HEK293 (cell line): ENCODE results near the gene TMEM141.

Experiments used
- FEZF1 ChIP-seq: fragments of 450-650 bp; formaldehyde crosslinking; IDR thresholded peaks from 2 replicates; pipeline ENCODE4 v1.5.1; 2016; ENCODE audit warnings: missing biosample characterization, missing genetic modification characterization
- GLIS1 ChIP-seq: fragments of 450-650 bp; formaldehyde crosslinking; IDR thresholded peaks from 2 replicates; pipeline ENCODE4 v1.5.1; 2016; ENCODE audit warnings: missing biosample characterization, missing genetic modification characterization
- GLIS2 ChIP-seq: fragments of 450-650 bp; formaldehyde crosslinking; IDR thresholded peaks from 2 replicates; pipeline ENCODE4 v1.5.1; 2016; ENCODE audit warnings: missing biosample characterization, missing genetic modification characterization
- HIC1 ChIP-seq: fragments of 450-650 bp; formaldehyde crosslinking; IDR thresholded peaks from 2 replicates; pipeline ENCODE4 v1.5.1; 2016; ENCODE audit warnings: missing biosample characterization, missing genetic modification characterization
- KLF7 ChIP-seq: fragments of 450-650 bp; formaldehyde crosslinking; IDR thresholded peaks from 2 replicates; pipeline ENCODE4 v1.5.1; 2016; ENCODE audit warnings: missing biosample characterization, missing genetic modification characterization, borderline replicate concordance
- PATZ1 ChIP-seq: fragments of 450-650 bp; formaldehyde crosslinking; IDR thresholded peaks from 2 replicates; pipeline ENCODE4 v1.5.1; 2016; ENCODE audit warnings: missing biosample characterization, missing genetic modification characterization
- PRDM10 ChIP-seq: fragments of 450-650 bp; formaldehyde crosslinking; IDR thresholded peaks from 2 replicates; pipeline ENCODE4 v1.5.1; 2016; ENCODE audit warnings: missing biosample characterization, missing genetic modification characterization
- SP3 ChIP-seq: fragments of 450-650 bp; formaldehyde crosslinking; IDR thresholded peaks from 2 replicates; pipeline ENCODE4 v1.5.1; 2016; ENCODE audit warnings: missing biosample characterization, missing genetic modification characterization
- SP7 ChIP-seq: fragments of 450-650 bp; formaldehyde crosslinking; IDR thresholded peaks from 2 replicates; pipeline ENCODE4 v1.5.1; 2016; ENCODE audit warnings: missing biosample characterization, missing genetic modification characterization
- ZBTB10 ChIP-seq: fragments of 450-650 bp; formaldehyde crosslinking; IDR thresholded peaks from 2 replicates; pipeline ENCODE4 v1.5.1; 2016; ENCODE audit warnings: missing biosample characterization, missing genetic modification characterization
- ZNF175 ChIP-seq: fragments of 450-650 bp; formaldehyde crosslinking; IDR thresholded peaks from 2 replicates; pipeline ENCODE4 v1.5.1; 2016; ENCODE audit warnings: missing biosample characterization, missing genetic modification characterization
- ZNF202 ChIP-seq: fragments of 450-650 bp; formaldehyde crosslinking; IDR thresholded peaks from 2 replicates; pipeline ENCODE4 v1.5.1; 2016; ENCODE audit warnings: missing biosample characterization, missing genetic modification characterization, borderline replicate concordance
- ZNF335 ChIP-seq: fragments of 450-650 bp; formaldehyde crosslinking; conservative IDR thresholded peaks from 2 replicates; pipeline ENCODE4 v1.5.1; 2016; ENCODE audit warnings: missing biosample characterization, missing genetic modification characterization
- ZNF639 ChIP-seq: fragments of 450-650 bp; formaldehyde crosslinking; IDR thresholded peaks from 2 replicates; pipeline ENCODE4 v1.5.1; 2016; ENCODE audit warnings: missing biosample characterization, missing genetic modification characterization
- ZNF658 ChIP-seq: fragments of 450-650 bp; formaldehyde crosslinking; IDR thresholded peaks from 2 replicates; pipeline ENCODE4; 2016; ENCODE audit warnings: missing biosample characterization, missing genetic modification characterization
- ZNF677 ChIP-seq: fragments of 450-650 bp; IDR thresholded peaks from 2 replicates; pipeline ENCODE4 v1.5.0; 2018; ENCODE audit warnings: missing biosample characterization, mild to moderate bottlenecking, missing genetic modification characterization, moderate library complexity
- ZNF76 ChIP-seq: fragments of 450-650 bp; formaldehyde crosslinking; IDR thresholded peaks from 2 replicates; pipeline ENCODE4; 2016; ENCODE audit warnings: low read depth, missing biosample characterization, missing genetic modification characterization, borderline replicate concordance
- ZXDB ChIP-seq: fragments of 450-650 bp; formaldehyde crosslinking; IDR thresholded peaks from 2 replicates; pipeline ENCODE4 v1.5.1; 2016; ENCODE audit warnings: missing biosample characterization, missing genetic modification characterization

TMEM141 gene

GRCh38 chr9:136807281-136808074 lies 16.3 kb downstream of the TMEM141 start, which contains the start of gene RABL6 (continued):
- TF ChIP-seq ZNF202 (tag by site-specific recombination), result no peak
- TF ChIP-seq ZNF658 (tag by site-specific recombination), result no peak
- TF ChIP-seq ZNF175 (tag by site-specific recombination), result no peak
- peak; percentile 43; the same call in 1 of the 2 replicates for TF ChIP-seq PRDM10 (tag by site-specific recombination)
- TF ChIP-seq ZNF335 (tag by site-specific recombination), result peak; percentile 72
- TF ChIP-seq ZNF677 (tag by site-specific recombination), result no peak
- peak; percentile 75 for TF ChIP-seq ZBTB10 (tag by site-specific recombination)
- peak; percentile 60 for TF ChIP-seq PATZ1 (tag by site-specific recombination)
- TF ChIP-seq SP3 (tag by site-specific recombination), result peak; percentile 59; the same call in 1 of the 2 replicates
- no peak for TF ChIP-seq ZNF639 (tag by site-specific recombination)
- TF ChIP-seq HIC1 (tag by site-specific recombination), result no peak
- peak; percentile 59 for TF ChIP-seq ZXDB (tag by site-specific recombination)
- no peak for TF ChIP-seq KLF7 (tag by site-specific recombination)
- TF ChIP-seq FEZF1 (tag by site-specific recombination), result no peak
- no peak for TF ChIP-seq GLIS1 (tag by site-specific recombination)
- TF ChIP-seq GLIS2, result peak; percentile 47
- TF ChIP-seq SP7, result peak; percentile 39; the same call in 1 of the 2 replicates
- peak; percentile 71 for TF ChIP-seq ZNF76 (tag by site-specific recombination)
- TF ChIP-seq, all 188 proteins: peak for 34
